Adrenal gland (tissue), 12 donors: ENCODE data around the gene SLC22A5. TPM values are rescaled to one million over a fixed set of nuclear protein-coding genes. Genes with fewer than 3 reads are reported as not detected.

Source experiments
- DNase-seq, 7 donors: peaks; one replicate each; pipeline ENCODE4 v3.0.0-alpha.2; 2019 to 2020
- H3K27ac ChIP-seq, 5 donors: fragments of 200-600 bp; sonication (generic) in 4 of 5; 1 replicate in 3 of 5; 2 replicates in 2 of 5; pipeline versions ENCODE4 v1.5.1 to v1.8.0; 2016 to 2020; ENCODE audit warnings: mild to moderate bottlenecking in 1 of 5
- H3K27me3 ChIP-seq: fragments of 200-600 bp; 2 replicates; pipeline ENCODE4 v1.8.0; 2021
- H3K36me3 ChIP-seq, 2 donors: fragments of 200-600 bp; replicated peaks in 1 of 2; 1 replicate in 1 of 2; 2 replicates in 1 of 2; pipeline versions ENCODE4 v1.5.1 to v1.8.0; 2018 to 2022
- H3K4me1 ChIP-seq, 2 donors: fragments of 200-600 bp; replicated peaks in 1 of 2; 1 replicate in 1 of 2; 2 replicates in 1 of 2; pipeline versions ENCODE4 v1.5.1 to v1.8.0; 2018 to 2021
- H3K4me3 ChIP-seq, 4 donors: fragments of 200-600 bp; sonication (generic) in 3 of 4; one replicate each; pipeline ENCODE4 v1.5.1; 2016 to 2018
- H3K9me3 ChIP-seq, 3 donors: fragments of 200-600 bp; sonication (generic) in 1 of 3; replicated peaks in 1 of 3; 1 replicate in 2 of 3; 2 replicates in 1 of 3; pipeline versions ENCODE4 v1.5.1 to v1.8.0; 2016 to 2021
- CTCF ChIP-seq, 6 experiments: fragments of 450-650 bp in 4 of 6; fragments of 200-600 bp in 2 of 6; sonication (generic) in 1 of 6; IDR thresholded peaks; 1 replicate in 5 of 6; 2 replicates in 1 of 6; pipeline versions ENCODE4 v1.5.1 to v1.8.0; 2016 to 2021; ENCODE audit warnings: antibody characterized with exemption in 6 of 6, mild to moderate bottlenecking in 2 of 6, moderate library complexity in 1 of 6
- POLR2A ChIP-seq, 2 donors: fragments of 450-650 bp; IDR thresholded peaks; one replicate each; pipeline ENCODE4 v1.6.1; 2017; ENCODE audit warnings: antibody characterized with exemption in 2 of 2, mild to moderate bottlenecking in 2 of 2, moderate library complexity in 1 of 2
- WGBS, 4 donors: extraction: QIAGEN DNeasy Blood & Tissue Kit in 2 of 4; methylation state at CpG; one replicate each; pipeline versions ENCODE4 v1.1.5 to v1.1.7; 2013 to 2017; 5-methylcytosine and 5-hydroxymethylcytosine counted together
- intact Hi-C, 2 donors: fragments of 100-400 bp; cut with DNase I; formaldehyde crosslinking; loops; one replicate each; pipeline versions ENCODE4 v1.14.1 to v1.15.0; 2022 to 2023
- polyA plus RNA-seq, 3 donors: library from polyadenylated mRNA; stranded (reverse); fragments of 200-250 nt in 2 of 3; fragments of 350-450 nt in 1 of 3; fragmentation: Illumina TruSeq in 1 of 3; extraction: RNeasy Lipid Tissue Mini Kit (QIAGEN cat#74804) in 1 of 3; gene quantifications; one replicate each; pipeline ENCODE4 v1.2.3, GENCODE V29; 2013 to 2014
- total RNA-seq, 9 donors: library from RNA; depleted of rRNA in 4 of 9; stranded (reverse); fragments of >200 nt in 4 of 9; fragments of 120-200 nt in 1 of 9; fragmentation: NEBNext Ultra II Directional in 1 of 9; extraction: Animal tissue kit (Norgen Biotek cat#: 25700) in 1 of 9; gene quantifications; one replicate each; pipeline versions ENCODE4 v1.1.0 to v1.2.4, GENCODE V29; 2013 to 2023
- donor health status: healthy with polysubstance abuse.
- donor health status: Bipolar disorder and iron deficiency.
- donor health status: DM: yes; HTN: yes; CAD: no.
- donor health status: DM: no; HTN: no; CAD: no.
- donor health status: DM: no; HTN: no; CAD: no.
- donor health status: DM: yes; HTN: yes; CAD: no.

Gene SLC22A5
- total and polyA plus RNA-seq, 12 donors = 4.4 to 24.1 (median 13.7) TPM

- Histone ChIP-seq H3K4me1 (peaks cover 18 to 38% of the 10 kb centered on the region in 2 donors), H3K27ac (peak overlapping the region in 4 of 5 donors; percentile 73 to 91 (median 88)), H3K4me3 (peak overlapping the region; percentile 2 to 75 (median 67)), H3K36me3 (no peaks in the 10 kb centered on the region), H3K27me3 (no peaks in the 10 kb centered on the region), H3K9me3 (no peaks in the 10 kb centered on the region)
- DNase-seq = peak in 2 of 7 donors; percentile 25 to 35
- no peak for TF ChIP-seq CTCF (IDR thresholded peaks at IDR 0.05)
- WGBS, 4 donors = 17 to 67% (median 45%) methylated on average over 6 to 34 of the region's 34 CpGs
- intact Hi-C loops = no loop called here
Measured at GRCh38 chr5:132370181-132370970, 866 bp downstream of the SLC22A5 start.

DNA sequence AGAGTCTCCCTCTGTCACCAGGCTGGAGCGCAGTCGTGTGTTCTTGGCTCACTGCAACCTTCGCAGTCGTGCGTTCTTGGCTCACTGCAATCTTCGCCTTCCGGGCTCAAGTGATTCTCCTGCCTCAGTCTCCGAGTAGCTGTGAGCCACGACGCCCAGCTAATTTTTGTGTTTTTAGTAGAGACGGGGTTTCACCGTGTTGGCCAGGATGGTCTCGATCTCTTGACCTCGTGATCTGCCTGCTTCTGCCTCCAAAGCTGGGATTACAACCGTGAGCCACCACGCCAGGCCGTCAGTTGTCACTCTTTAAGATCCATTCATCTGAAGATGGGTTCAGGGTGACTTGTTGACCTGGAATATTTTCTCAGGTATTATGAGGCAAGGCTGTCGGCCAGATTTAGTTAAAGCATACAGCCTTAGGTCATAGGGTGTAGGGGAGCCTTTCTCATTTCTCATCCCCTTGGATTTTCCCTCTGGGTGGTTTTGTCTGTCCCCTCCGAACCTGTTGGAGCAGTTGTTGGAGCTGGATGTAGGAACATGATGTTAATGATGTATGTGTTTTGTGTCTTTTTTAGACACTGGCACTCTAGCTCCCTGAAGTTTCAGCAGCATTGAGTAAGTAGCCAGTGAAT, 1.6 kb downstream of the SLC22A5 start:
- WGBS, 4 donors = 88 to 96% (median 92%) methylated on average over 19 of the region's 19 CpGs
- Histone ChIP-seq H3K27ac (no peak overlapping the region), H3K36me3 (no peaks in the 10 kb centered on the region), H3K27me3 (no peaks in the 10 kb centered on the region), H3K4me3 (no peak overlapping the region), H3K4me1 (peaks cover 18 to 38% of the 10 kb centered on the region in 2 donors), H3K9me3 (no peaks in the 10 kb centered on the region)
- TF ChIP-seq POLR2A (IDR thresholded peaks at IDR 0.05) (no peak), CTCF (IDR thresholded peaks at IDR 0.05) (no peak)
- intact Hi-C loops = no loop called here
- no peak for DNase-seq

- WGBS, 4 donors = 88 to 94% (median 92%) methylated on average over 5 of the region's 5 CpGs
- DNase-seq = no peak
- H3K27ac ChIP-seq = no peak overlapping the region
- TF ChIP-seq POLR2A (IDR thresholded peaks at IDR 0.05) (no peak), CTCF (IDR thresholded peaks at IDR 0.05) (no peak)
- no peaks in the 10 kb centered on the region for H3K9me3 ChIP-seq
- H3K27me3 ChIP-seq = no peaks in the 10 kb centered on the region
- peaks cover 18 to 38% of the 10 kb centered on the region in 2 donors for H3K4me1 ChIP-seq
- H3K36me3 ChIP-seq = no peaks in the 10 kb centered on the region
- H3K4me3 ChIP-seq = no peak overlapping the region
- intact Hi-C loops = no loop called here
Measured at GRCh38 chr5:132371603-132371994, 2.1 kb downstream of the SLC22A5 start.

- no peak for TF ChIP-seq POLR2A (IDR thresholded peaks at IDR 0.05)
- TF ChIP-seq CTCF (IDR thresholded peaks at IDR 0.05) = no peak
- H3K4me3 ChIP-seq = no peak overlapping the region
- intact Hi-C loops = no loop called here
- no peaks in the 10 kb centered on the region for H3K36me3 ChIP-seq
- no peak for DNase-seq
- peaks cover 18 to 38% of the 10 kb centered on the region in 2 donors for H3K4me1 ChIP-seq
- H3K27ac ChIP-seq = peak overlapping the region in 1 of 5 donors; percentile 13
- H3K9me3 ChIP-seq = no peaks in the 10 kb centered on the region
- 45 to 80% (median 57%) methylated on average over 1 to 2 of the region's 2 CpGs for WGBS, 4 donors
- no peaks in the 10 kb centered on the region for H3K27me3 ChIP-seq
Measured at GRCh38 chr5:132372127-132372526, 2.6 kb downstream of the SLC22A5 start.
